Fibroblast of mammary gland (primary cell): Measurements from ENCODE around the gene CMTM3.

ENCODE experiments used
- DNase-seq: peaks from one replicate; pipeline ENCODE4 v3.0.0-alpha.2; 2010; ENCODE audit warnings: low read depth
- H3K4me3 ChIP-seq: 2 replicates; pipeline ENCODE4 v1.5.1; 2011; ENCODE audit warnings: low read depth, mild to moderate bottlenecking, low read length, moderate library complexity; ENCODE audit not compliant: control insufficient read depth
- CTCF ChIP-seq: conservative IDR thresholded peaks from 2 replicates; pipeline ENCODE4 v1.5.1; 2011; ENCODE audit warnings: low read depth, low read length, inconsistent platforms; ENCODE audit not compliant: control insufficient read depth, insufficient read depth

CMTM3 gene

GRCh38 chr16:66636199-66636598 is 31.7 kb downstream of the CMTM3 start:
- TF ChIP-seq CTCF = no peak
- no peak for DNase-seq
- H3K4me3 ChIP-seq = no peak overlapping the region

- H3K4me3 ChIP-seq = no peak overlapping the region
- DNase-seq = no peak
- TF ChIP-seq CTCF = no peak
Observed at GRCh38 chr16:66637806-66638205, 33.3 kb downstream of the CMTM3 start.

- no peak for DNase-seq
- H3K4me3 ChIP-seq = no peak overlapping the region
- TF ChIP-seq CTCF = no peak
Observed at GRCh38 chr16:66639091-66639885, 34.8 kb downstream of the CMTM3 start.

GRCh38 chr16:66640724-66641314 is 36.3 kb downstream of the CMTM3 start:
- no peak overlapping the region for H3K4me3 ChIP-seq
- TF ChIP-seq CTCF = no peak
- DNase-seq = no peak

- H3K4me3 ChIP-seq = no peak overlapping the region
- no peak for DNase-seq
- no peak for TF ChIP-seq CTCF
Observed at GRCh38 chr16:66641387-66641786, 36.9 kb downstream of the CMTM3 start.

- no peak for DNase-seq
- no peak for TF ChIP-seq CTCF
- H3K4me3 ChIP-seq = no peak overlapping the region
Observed at GRCh38 chr16:66647866-66648265, 43.4 kb downstream of the CMTM3 start.
